Measurements from ENCODE around the gene PMF1.
"Not testable (repeated sequence)": the region's sequence is repeated elsewhere in the genome, so short reads cannot be mapped to it uniquely, and the experiment has no call there.

Gene PMF1

GRCh38 chr1:156212833-156213643, at the start of gene PMF1:
Gene PMF1 (plus strand): TSS chr1:156213007. CDS start chr1:156213016, 9 bp downstream.
- DNase-seq (ENCODE audit: low read depth): peak; percentile 91

GRCh38 chr1:156163712-156164111, 49.1 kb upstream of the PMF1 start:
- DNase-seq (ENCODE audit: low read depth): no peak

- no peak for DNase-seq (ENCODE audit: low read depth)
Measured at GRCh38 chr1:156164125-156164831, 48.5 kb upstream of the PMF1 start.

GRCh38 chr1:156165083-156165482, 47.7 kb upstream of the PMF1 start:
- no peak for DNase-seq (ENCODE audit: low read depth)

GRCh38 chr1:156167536-156167935, 45.3 kb upstream of the PMF1 start:
- DNase-seq (ENCODE audit: low read depth): no peak

GRCh38 chr1:156172696-156173470, 39.9 kb upstream of the PMF1 start:
- DNase-seq (ENCODE audit: low read depth): no peak

GRCh38 chr1:156176610-156177210, 36.1 kb upstream of the PMF1 start:
- DNase-seq (ENCODE audit: low read depth): no peak

GRCh38 chr1:156177919-156178654, 34.7 kb upstream of the PMF1 start:
- DNase-seq (ENCODE audit: low read depth): no peak

GRCh38 chr1:156180471-156180870, 32.3 kb upstream of the PMF1 start:
- no peak for DNase-seq (ENCODE audit: low read depth)

- DNase-seq (ENCODE audit: low read depth): not testable (repeated sequence)
Measured at GRCh38 chr1:156181391-156181924, 31.3 kb upstream of the PMF1 start.

GRCh38 chr1:156182010-156182779, 30.6 kb upstream of the PMF1 start:
- DNase-seq (ENCODE audit: low read depth): not testable (repeated sequence)

- DNase-seq (ENCODE audit: low read depth): not testable (repeated sequence)
Measured at GRCh38 chr1:156186347-156187177, 26.2 kb upstream of the PMF1 start.

- DNase-seq (ENCODE audit: low read depth): not testable (repeated sequence)
Measured at GRCh38 chr1:156190265-156190664, 22.5 kb upstream of the PMF1 start.

GRCh38 chr1:156191292-156191964, 21.4 kb upstream of the PMF1 start:
- no peak for DNase-seq (ENCODE audit: low read depth)

- DNase-seq (ENCODE audit: low read depth): no peak
Measured at GRCh38 chr1:156193208-156193487, 19.7 kb upstream of the PMF1 start.

GRCh38 chr1:156193488-156194299, 19.1 kb upstream of the PMF1 start, which contains the start of gene SLC25A44:
Gene SLC25A44 (plus strand): TSS chr1:156194104. CDS start chr1:156199848, 5,744 bp downstream.
- peak; percentile 94 for DNase-seq (ENCODE audit: low read depth)

GRCh38 chr1:156194300-156194652, 18.5 kb upstream of the PMF1 start:
- no peak for DNase-seq (ENCODE audit: low read depth)

- DNase-seq (ENCODE audit: low read depth): no peak
Measured at GRCh38 chr1:156195853-156196252, 17.0 kb upstream of the PMF1 start.
